ENCODE results near the gene GUK1.

DNA sequence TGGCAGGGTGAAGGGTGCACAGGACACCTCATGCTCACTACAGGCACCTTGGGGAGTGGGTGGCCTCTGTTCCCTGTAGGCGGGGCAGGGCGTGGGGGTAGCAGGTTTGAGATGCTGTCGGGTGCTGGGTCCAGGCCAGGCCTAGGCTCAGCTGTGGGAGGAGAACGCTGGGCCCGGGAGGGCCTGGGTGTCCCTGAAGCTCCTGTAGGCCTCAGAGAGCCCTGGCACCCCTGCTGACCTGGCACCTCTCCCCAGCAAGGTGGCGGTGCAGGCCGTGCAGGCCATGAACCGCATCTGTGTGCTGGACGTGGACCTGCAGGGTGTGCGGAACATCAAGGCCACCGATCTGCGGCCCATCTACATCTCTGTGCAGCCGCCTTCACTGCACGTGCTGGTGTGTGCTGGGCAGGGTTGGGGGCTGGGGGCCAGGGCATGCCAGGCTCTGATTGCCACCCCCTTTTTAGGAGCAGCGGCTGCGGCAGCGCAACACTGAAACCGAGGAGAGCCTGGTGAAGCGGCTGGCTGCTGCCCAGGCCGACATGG is 7.1 kb downstream of the GUK1 start:
- TF ChIP-seq, protein P1, sequence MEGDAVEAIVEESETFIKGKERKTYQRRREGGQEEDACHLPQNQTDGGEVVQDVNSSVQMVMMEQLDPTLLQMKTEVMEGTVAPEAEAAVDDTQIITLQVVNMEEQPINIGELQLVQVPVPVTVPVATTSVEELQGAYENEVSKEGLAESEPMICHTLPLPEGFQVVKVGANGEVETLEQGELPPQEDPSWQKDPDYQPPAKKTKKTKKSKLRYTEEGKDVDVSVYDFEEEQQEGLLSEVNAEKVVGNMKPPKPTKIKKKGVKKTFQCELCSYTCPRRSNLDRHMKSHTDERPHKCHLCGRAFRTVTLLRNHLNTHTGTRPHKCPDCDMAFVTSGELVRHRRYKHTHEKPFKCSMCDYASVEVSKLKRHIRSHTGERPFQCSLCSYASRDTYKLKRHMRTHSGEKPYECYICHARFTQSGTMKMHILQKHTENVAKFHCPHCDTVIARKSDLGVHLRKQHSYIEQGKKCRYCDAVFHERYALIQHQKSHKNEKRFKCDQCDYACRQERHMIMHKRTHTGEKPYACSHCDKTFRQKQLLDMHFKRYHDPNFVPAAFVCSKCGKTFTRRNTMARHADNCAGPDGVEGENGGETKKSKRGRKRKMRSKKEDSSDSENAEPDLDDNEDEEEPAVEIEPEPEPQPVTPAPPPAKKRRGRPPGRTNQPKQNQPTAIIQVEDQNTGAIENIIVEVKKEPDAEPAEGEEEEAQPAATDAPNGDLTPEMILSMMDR (IDR thresholded peaks at IDR 0.05) = no peak
- no peak for TF ChIP-seq POLR2A (IDR thresholded peaks at IDR 0.05)
- no peak for TF ChIP-seq EP300 (IDR thresholded peaks at IDR 0.05)
- no peak for TF ChIP-seq POLR2AphosphoS5 (IDR thresholded peaks at IDR 0.05)

All from gastroesophageal sphincter (tissue), 3 donors.